ENCODE data around the gene ME1.

Gene ME1

DNA sequence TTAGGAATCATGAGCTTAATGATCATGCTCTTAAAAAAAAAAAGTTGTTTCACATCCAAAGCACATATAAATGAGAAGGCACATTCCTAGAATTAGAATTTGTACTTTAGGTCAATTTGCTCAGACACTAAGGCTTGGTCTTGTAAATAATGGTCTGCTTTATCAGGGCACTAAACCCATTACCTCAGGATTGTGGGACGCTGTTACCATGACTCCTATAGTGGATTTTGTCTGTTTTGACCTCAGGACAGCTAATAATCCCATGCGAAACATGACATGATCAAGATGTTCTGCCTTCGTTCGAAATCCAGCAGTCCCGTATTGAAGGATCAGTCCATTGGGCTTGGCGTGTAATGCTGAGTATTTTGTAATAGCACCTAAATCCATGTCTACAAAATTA, 240.2 kb downstream of the ME1 start:
- no peak for DNase-seq (ENCODE audit: low spot score)

DNA sequence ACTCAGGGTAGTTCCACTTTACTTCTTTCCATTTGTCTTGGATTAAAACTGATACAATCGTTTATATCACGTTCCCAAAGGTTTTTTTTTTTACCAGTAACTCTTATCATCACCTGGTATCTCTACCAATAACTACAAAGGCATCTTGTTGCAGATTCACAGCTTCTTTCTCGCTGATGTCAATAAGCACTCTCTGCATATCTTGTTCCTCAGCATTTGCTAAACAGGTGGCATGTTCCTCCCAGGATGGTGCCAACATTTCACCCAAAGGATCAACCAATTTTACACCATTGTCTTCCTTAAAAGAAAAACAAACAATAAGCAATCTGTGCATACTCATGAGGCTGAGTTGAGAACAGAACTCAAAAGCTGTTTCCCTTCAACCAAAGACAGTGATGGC, 242.3 kb downstream of the ME1 start:
- DNase-seq (ENCODE audit: low spot score), result no peak

DNA sequence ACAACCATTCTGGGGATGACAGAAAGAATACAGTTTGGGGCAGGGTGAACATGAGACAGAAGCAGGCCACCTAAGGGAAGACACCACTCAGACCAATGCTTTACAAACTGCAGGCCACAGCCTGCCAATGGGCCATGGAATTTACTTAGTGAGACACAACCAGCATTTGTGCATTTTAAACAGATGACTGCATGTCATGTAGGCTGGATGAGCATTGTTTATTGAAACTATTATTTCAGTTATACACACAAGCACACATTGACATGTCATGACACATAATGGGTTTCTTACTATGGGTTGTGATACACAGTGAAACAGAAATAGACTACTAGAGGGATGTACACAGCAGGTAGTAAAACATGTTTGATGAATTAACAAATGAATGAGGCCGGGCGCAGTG, 245.8 kb downstream of the ME1 start:
- DNase-seq (ENCODE audit: low spot score), result no peak

DNA sequence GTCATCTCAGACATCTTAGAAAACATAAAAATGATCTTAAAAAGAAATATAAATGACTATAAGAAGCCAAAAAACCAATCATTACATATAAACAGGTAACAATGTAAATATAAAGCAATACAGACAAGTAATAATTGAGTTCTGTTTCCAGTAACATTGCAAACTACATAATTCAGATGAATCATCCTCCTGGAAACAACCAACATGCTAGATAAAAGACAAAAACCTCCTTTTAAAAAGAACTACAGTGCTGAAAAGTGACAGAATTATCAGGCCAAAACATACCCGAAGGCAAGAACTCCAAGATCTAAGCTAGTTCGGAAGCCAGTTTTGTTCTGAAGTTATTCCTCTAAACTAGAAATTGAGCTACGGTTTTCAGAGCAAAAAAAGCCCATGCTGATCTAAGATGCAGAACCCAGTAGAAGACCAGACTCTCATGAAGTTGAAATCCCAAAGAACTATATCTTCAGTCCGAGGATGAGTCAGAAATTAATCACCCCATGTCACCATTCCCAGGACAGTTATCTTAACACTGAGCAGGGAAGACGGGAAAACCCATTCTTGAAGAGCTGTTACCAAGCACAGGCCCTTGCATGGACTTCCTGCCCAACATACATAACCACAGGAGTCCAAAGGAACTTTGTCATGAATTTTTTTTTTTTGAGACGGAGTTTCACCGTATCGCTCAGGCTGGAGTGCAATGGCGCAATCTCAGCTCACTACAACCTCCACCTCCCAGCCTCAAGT, 247.6 kb downstream of the ME1 start:
- DNase-seq (ENCODE audit: low spot score), result no peak

DNA sequence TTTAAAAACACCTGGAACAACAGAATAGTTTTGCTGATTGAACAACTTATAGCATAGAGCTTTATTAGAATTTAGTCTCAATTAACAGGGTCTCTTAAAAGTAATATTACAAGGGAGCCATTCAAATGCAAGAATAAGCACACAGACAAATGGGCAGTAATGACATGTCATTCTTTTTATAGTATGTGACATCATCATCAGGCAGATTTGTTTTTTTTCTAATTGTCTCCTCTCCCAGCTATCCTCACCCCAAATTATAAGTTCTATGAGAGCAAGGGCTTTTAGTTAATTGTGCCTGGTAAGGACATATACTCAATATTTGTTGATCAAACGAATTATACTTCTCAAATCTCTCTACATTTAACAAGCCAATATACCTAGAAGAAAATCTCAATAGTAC, 248.7 kb downstream of the ME1 start:
- DNase-seq (ENCODE audit: low spot score), result no peak

DNA sequence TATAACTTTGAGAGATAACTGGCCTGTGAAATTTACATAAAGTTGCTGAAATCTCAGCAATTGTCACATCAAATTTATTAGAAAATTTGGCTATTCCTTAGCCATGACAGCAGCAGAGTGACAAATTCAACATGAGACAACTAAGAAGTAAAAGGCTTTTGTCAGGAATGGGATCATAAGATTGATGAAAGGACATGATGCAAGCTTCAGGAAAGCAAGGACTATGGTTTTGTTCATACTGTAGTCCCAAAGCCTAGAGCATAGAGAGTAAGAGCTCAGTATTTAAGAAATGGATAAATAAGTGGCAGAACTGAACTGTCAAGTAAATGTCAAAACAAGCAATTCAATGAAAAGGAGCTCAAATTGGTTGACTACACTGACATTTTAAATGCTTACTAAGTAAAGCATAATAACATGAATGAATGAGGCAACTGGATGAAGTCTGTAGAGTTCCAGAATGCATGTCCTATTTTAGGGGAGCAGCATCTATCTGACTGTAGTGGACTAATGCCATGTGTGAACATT, 250.4 kb downstream of the ME1 start:
- DNase-seq (ENCODE audit: low spot score), result no peak

DNA sequence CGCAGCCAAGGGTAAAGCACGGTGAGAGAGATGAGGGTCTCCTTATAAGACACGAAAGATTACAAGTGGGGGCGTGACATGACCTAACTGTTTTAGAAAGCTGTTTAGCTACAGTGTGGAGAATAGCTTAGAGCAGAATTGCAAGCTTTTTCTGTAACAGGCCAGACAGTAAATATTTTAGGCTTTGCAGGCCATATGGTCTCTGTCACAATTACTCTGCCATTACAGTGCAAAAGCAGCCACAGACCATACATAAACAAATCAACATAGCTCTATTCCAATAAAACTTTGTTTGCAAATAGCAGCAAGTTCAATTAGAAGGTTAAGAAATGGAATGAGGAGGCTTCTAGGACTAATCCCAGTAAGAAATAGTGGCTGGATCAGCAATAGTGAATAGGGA, 254.6 kb downstream of the ME1 start:
- DNase-seq (ENCODE audit: low spot score), result no peak

DNA sequence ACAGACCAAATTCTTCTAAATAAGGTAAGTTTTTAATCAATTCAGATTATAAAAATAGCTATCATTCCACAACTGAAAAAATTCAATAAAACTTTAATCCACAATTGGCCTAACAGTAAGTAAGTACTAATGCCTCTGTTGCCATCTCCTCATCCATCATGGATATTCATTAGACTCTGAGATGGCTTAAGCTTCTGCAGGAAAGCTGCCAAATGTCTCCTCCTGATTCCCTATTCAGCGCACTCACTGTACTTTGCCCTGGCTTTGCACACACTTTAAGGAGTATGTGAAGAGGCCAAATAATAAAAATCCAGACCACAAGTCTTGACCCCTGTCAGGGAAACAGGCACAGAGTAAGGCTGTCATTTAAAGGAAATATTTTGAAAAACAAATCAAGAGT, 261.3 kb downstream of the ME1 start:
- no peak for DNase-seq (ENCODE audit: low spot score)

DNA sequence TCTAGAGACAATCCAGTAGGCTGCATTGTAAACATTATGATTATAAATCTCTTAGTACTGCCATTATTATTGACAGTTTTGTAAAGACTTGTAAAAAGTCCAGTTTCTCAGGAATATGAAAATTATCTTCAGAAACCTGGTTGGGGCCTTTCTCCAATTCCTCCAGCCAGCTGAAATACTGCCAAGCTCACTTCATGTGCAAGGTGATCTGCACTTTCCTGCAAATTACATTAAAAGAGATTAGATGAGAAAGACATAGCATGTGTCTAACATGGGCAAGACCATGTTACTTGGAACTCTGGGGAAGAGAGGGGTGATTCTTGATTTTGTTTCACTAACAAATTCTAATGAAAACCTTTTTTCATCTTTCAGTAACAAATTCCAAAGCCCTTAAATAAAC, 261.7 kb downstream of the ME1 start:
- no peak for DNase-seq (ENCODE audit: low spot score)

DNA sequence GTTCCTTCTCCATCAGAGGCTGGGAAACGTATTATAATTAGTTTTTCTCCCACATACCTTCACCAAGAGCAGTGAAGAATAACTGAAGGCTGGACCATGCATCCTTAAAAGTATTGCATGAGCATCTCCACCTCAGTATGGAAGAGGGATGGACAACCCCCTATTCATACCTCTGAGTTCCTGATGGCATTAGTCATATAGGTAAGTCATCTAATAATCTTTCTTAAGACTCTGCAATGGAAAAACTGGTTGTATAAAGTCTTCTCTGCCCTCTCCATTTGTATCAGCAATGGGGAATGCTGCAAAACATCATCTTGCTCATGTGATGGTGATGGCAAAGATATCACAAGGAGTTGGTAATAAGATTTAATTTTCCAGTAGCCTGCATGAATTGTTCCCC, 262.3 kb downstream of the ME1 start:
- no peak for DNase-seq (ENCODE audit: low spot score)

DNA sequence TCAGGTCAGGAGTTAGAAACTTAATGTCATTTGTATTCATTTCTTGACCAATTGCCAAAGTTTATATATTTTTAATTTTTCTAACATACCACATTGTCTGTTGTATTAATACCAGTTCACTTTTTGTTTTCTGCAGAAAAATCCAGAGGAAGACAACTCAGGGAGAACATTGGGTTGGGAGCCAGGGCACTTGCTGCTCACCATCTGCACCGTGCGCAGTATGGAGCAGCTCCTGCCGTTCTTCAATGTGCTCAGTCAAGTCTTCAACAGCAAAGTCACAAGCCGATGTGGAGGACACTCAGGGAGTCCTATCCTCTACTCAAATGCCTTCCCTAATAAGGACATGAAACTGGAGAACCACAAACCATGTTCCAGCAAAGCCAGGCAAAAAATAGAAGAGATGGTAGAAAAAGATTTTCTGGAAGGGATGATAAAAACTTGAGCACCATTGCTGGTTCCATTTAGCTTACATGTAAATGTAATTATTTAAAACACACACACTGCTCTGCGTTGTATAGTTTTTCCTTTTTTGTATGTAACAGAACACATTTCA, 263.0 kb downstream of the ME1 start:
- no peak for DNase-seq (ENCODE audit: low spot score)

Data from CD4-positive, alpha-beta T cell treated with Interleukin-15 for 4 hours (primary cell).